SK-N-MC (cell line): Measurements from ENCODE around the gene PRKD1.

Experiments
- EZH2 ChIP-seq: fragments of 200-600 bp; sonication (generic); IDR thresholded peaks from one replicate; pipeline ENCODE4 v1.6.1; 2017; ENCODE audit warnings: antibody characterized with exemption
- POLR2AphosphoS5 ChIP-seq: IDR thresholded peaks from 2 replicates; pipeline ENCODE4 v1.6.1; 2012; ENCODE audit warnings: mild to moderate bottlenecking, low read depth, low read length, borderline replicate concordance

GRCh38 chr14:29868000-29868399 is 59.6 kb downstream of the PRKD1 start:
- TF ChIP-seq EZH2, result no peak
- no peak for TF ChIP-seq POLR2AphosphoS5
